ENCODE measurements around the gene TCF7L2.
"Not testable (repeated sequence)": the region's sequence is repeated elsewhere in the genome, so short reads cannot be mapped to it uniquely, and the experiment has no call there.

TCF7L2 gene

GRCh38 chr10:113096128-113096996, 146.3 kb downstream of the TCF7L2 start:
- DNase-seq (ENCODE audit: low read depth) = no peak

DNA sequence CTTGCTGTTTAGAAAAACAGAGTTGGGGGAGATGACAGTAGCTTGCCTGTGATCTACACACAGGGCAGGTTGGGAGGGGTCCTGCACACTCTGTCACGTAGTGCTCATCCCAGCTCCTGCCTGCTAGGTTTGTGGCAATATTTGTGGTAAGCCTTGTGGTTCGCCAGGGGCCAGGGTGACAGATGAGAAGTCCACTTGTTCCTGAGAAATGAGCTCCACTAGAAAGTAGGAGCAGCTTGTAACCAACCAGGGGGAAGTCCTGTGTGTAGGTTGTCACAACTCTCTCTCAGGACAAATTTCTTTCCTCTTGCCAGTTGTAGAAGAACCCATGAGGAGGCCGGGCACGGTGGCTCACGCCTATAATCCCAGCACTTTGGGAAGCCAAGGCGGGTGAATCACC, 147.0 kb downstream of the TCF7L2 start:
- peak; percentile 12 for DNase-seq (ENCODE audit: low read depth)

- no peak for DNase-seq (ENCODE audit: low read depth)
These were observed 149.6 kb downstream of the TCF7L2 start for GRCh38 chr10:113099431-113100183.

DNA sequence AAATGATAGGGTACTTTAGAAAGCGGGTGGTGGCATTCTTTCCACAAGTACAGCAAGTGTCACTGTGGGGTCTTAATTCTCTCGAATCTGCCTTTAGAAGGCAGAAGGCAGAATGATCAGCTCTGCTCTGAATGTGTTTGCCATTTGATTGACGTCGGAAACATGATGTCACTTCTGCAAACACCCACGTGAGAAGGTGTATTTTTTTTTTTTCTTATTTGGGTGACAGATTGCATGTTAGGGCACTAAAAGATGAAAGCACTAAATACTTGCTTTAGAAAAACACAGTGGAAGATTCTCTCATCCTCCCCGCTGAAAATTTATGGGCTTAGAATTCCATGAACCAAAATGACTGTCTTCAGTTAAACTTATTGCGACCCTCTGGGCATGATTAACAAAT, 150.2 kb downstream of the TCF7L2 start:
- DNase-seq (ENCODE audit: low read depth) = no peak

GRCh38 chr10:113103131-113103840, 153.2 kb downstream of the TCF7L2 start:
- peak; percentile 5 for DNase-seq (ENCODE audit: low read depth)

- no peak for DNase-seq (ENCODE audit: low read depth)
These were observed 154.0 kb downstream of the TCF7L2 start for GRCh38 chr10:113104047-113104446.

DNA sequence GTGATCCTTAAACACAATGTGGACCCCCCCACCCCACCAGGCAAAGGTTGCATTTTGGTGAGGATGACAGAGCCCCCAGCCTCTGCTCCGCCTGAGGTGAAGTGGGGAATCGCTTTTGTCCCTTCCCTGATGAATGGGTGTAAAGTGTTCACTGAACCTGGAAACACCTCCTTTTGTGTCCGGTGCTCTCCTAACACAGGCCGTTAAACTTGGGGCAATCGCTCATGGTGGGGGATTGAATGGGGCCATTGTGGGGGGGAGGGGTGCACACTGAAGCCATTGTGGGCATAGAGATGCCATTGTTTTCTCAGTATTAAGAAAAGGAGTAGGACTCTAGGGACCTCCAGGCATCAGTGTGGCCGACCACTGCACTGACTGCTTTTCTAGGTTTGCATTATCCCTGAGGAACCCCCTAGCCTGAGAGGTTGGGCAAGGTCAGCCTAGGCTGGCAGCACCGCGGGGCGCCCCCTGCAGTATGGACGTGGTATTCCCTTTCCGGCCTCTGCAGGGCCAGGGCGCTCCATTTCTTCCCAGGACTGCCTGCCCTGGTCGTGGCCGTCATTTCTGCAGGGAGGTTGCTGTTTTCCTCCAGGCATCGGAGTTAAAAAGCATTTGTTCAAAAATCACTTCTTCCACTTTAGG, 158.3 kb downstream of the TCF7L2 start:
- DNase-seq (ENCODE audit: low read depth) = no peak

- no peak for DNase-seq (ENCODE audit: low read depth)
These were observed 158.9 kb downstream of the TCF7L2 start for GRCh38 chr10:113108948-113109347.

- not testable (repeated sequence) for DNase-seq (ENCODE audit: low read depth)
These were observed 159.4 kb downstream of the TCF7L2 start for GRCh38 chr10:113109482-113109881.

- DNase-seq (ENCODE audit: low read depth) = no peak
These were observed 161.2 kb downstream of the TCF7L2 start for GRCh38 chr10:113111260-113111659.

DNA sequence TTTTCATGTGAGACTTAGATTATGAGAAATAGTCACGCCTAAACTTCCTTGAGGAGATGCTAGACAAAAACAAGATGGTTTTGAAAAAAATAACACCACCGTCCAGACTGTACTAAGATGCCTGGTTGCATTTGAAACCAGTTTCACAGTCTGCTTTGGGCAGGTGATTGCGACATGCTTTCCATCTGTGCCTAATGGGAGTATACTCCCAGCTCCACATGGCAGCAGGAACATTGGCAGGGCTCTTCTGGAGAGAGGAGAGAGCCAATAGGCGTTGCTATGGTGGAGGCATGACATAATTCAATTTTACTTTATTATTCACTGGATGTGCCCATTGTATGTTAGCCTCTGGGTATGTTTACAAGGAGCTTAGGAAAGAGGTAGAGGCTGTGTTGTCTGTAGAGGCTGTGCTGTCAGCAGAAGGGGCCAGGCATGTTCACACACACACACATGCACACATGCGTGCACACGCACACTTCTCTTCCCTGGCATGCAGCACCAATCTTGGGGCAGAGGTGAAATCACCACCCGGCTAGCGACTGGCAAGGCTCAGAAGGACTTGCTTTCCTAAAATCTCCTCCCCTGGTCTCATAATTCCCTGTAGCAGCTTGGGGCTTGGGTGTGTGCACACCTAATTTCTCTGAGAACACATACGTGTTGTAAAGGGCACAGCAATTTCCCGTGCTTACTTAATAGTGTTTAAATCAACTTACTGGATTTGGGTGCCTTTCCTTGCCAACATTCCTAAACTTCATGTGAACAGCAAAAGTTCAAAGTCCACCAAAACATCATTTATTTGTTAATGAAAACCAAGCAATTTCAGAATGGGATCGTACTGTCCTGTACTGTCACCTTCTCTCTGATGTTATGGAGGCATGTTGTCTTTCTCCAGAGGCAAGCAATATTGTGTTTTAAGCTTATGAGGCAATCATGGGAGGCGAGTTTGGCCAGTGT, 162.1 kb downstream of the TCF7L2 start:
- DNase-seq (ENCODE audit: low read depth) = no peak

GRCh38 chr10:113113241-113113640, 163.2 kb downstream of the TCF7L2 start:
- no peak for DNase-seq (ENCODE audit: low read depth)

GRCh38 chr10:113113918-113114317, 163.9 kb downstream of the TCF7L2 start:
- DNase-seq (ENCODE audit: low read depth) = no peak

GRCh38 chr10:113115556-113115955, 165.5 kb downstream of the TCF7L2 start:
- no peak for DNase-seq (ENCODE audit: low read depth)

DNA sequence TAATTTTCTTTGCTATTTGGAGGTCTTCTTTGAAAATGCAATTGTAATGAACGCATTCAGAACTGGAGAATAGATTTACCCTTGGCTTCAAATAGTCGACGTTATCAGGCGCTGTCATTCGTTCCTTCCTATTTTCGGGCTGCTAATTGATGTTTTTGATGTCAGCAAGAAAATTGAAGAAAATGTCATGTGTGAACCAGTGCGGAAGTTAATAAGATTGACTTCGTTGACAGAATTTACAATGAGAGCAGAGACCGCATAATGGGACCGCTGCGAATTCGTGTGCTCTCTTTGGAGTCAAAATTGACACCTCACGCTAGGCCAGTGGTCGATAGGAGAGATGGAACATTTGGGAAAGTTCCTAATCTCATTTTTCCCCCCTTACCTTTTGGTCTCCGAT, 168.8 kb downstream of the TCF7L2 start:
- no peak for DNase-seq (ENCODE audit: low read depth)

GRCh38 chr10:113119801-113120200, 169.8 kb downstream of the TCF7L2 start:
- no peak for DNase-seq (ENCODE audit: low read depth)

GRCh38 chr10:113121153-113121552, 171.1 kb downstream of the TCF7L2 start:
- no peak for DNase-seq (ENCODE audit: low read depth)

DNA sequence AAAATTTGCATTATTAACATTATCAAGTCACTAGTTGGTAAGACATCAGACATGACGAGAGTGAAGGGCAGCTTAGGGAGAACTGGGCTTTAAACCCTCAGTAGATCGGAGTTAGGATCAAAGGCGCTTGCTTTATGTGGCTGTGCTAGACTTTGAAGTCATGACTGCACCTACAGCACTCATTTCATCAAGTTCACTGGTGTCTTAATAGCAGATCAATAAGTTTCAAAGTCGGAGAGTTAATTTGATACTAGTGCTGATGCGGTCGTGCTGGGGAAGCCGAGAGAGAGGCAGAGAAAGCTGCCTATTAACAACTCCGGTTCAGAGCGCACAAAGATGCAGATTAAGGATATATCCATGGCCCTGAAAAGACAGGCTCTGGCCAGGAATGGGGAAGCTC, 172.9 kb downstream of the TCF7L2 start:
- no peak for DNase-seq (ENCODE audit: low read depth)

DNA sequence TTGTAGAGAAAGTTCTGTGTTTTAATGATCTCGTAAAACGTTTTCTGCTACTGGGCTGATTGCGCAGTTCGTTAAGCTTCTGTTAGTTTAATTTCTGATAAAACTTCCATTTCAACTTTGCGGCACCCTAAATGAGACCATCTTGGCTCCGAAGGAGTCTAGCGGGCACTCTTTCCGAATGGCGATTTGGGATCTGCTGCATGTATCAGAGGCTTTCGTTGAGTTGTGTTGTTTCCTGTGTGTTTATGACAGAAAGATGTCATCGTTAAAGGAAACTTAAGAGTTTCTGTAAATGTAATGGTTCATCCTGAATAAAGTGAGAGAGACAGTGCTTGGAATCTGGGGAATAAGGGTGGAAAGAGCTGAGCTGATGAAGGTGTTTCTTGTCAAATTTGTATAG, 174.7 kb downstream of the TCF7L2 start:
- DNase-seq (ENCODE audit: low read depth) = no peak

DNA sequence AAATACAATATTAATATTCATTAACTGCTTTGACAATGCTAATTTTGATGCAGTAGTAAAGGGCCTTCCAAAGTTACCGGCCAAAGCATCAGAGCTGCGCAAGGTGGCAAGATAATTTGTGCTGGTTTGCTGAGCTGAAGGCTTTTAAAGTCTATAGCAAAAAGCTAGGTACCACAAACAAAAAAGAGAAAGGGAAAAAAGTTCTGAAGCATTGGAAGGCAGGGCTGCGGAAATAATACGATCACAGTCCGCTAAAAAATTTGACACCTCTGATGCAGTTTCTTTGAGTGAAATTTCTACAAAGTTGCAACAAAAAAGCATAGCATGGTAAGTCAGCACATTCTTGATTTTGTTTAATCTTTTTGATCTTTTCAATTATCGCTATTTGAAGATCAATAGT, 175.6 kb downstream of the TCF7L2 start:
- no peak for DNase-seq (ENCODE audit: low read depth)

Measured in CMK (cell line).